Gastroesophageal sphincter (tissue), 4 donors: Measurements from ENCODE around the gene FES. TPM values are rescaled to one million over a fixed set of nuclear protein-coding genes. Genes with fewer than 3 reads are reported as not detected.
"Not testable (repeated sequence)": the region's sequence is repeated elsewhere in the genome, so short reads cannot be mapped to it uniquely, and the experiment has no call there.

Experiments
- ATAC-seq: fragments of 150-250 bp; one replicate; pipeline ENCODE4 v1.9.1; 2016; ENCODE audit warnings: mild to moderate bottlenecking, moderate library complexity
- H3K27ac ChIP-seq, 4 donors: fragments of 200-600 bp; sonication (generic) in 3 of 4; 1 replicate in 3 of 4; 2 replicates in 1 of 4; pipeline ENCODE4 v1.5.1; 2016 to 2019
- H3K27me3 ChIP-seq: fragments of 200-600 bp; sonication (generic); one replicate; pipeline ENCODE4 v1.5.1; 2019
- H3K36me3 ChIP-seq, 2 donors: fragments of 200-600 bp; sonication (generic); one replicate each; pipeline ENCODE4 v1.5.1; 2019; ENCODE audit warnings: control low read depth in 1 of 2
- H3K4me1 ChIP-seq, 3 donors: fragments of 200-600 bp; sonication (generic); 1 replicate in 2 of 3; 2 replicates in 1 of 3; pipeline ENCODE4 v1.5.1; 2016 to 2019; ENCODE audit warnings: control low read depth in 2 of 3
- H3K4me3 ChIP-seq, 2 donors: fragments of 200-600 bp; sonication (generic); one replicate each; pipeline ENCODE4 v1.5.1; 2019; ENCODE audit warnings: mild to moderate bottlenecking in 1 of 2, moderate library complexity in 1 of 2
- H3K9me3 ChIP-seq, 3 donors: fragments of 200-600 bp; sonication (generic); one replicate each; pipeline ENCODE4 v1.5.1; 2017 to 2019; ENCODE audit warnings: control low read depth in 2 of 3
- CTCF ChIP-seq, 4 experiments: fragments of 200-600 bp in 2 of 4; fragments of 450-650 bp in 2 of 4; sonication (generic) in 1 of 4; IDR thresholded peaks; one replicate each; pipeline ENCODE4 v1.5.1; 2017 to 2019; ENCODE audit warnings: antibody characterized with exemption in 4 of 4, mild to moderate bottlenecking in 2 of 4, moderate library complexity in 2 of 4
- EP300 ChIP-seq: sonication (generic); formaldehyde crosslinking; IDR thresholded peaks from one replicate; pipeline ENCODE4 v1.6.1; 2017; ENCODE audit warnings: antibody characterized with exemption, mild to moderate bottlenecking
- POLR2A ChIP-seq, 2 donors: fragments of 450-650 bp; IDR thresholded peaks; one replicate each; pipeline ENCODE4 v1.6.1; 2017; ENCODE audit warnings: antibody characterized with exemption in 2 of 2, mild to moderate bottlenecking in 2 of 2, moderate library complexity in 1 of 2
- POLR2AphosphoS5 ChIP-seq: sonication (generic); formaldehyde crosslinking; IDR thresholded peaks from one replicate; pipeline ENCODE4 v1.6.1; 2017; ENCODE audit warnings: antibody characterized with exemption
- WGBS, 2 donors: methylation state at CpG; one replicate each; pipeline ENCODE4 v1.1.5; 2018; ENCODE audit warnings: low coverage in 1 of 2; 5-methylcytosine and 5-hydroxymethylcytosine counted together
- total RNA-seq, 4 donors: library from RNA; depleted of rRNA; stranded (reverse); fragments of >200 nt; gene quantifications; one replicate each; pipeline ENCODE4 v1.1.0, GENCODE V29; 2016

Gene FES
- total RNA-seq, 4 donors from 2014 or later: 40.1 to 70.4 (median 43.5) TPM

GRCh38 chr15:90844696-90845095, 39.6 kb upstream of the FES start:
- H3K4me3 ChIP-seq: no peak overlapping the region
- 61 to 94% methylated on average over 3 to 5 of the region's 5 CpGs for WGBS, 2 donors
- no peak overlapping the region for H3K27ac ChIP-seq
- peaks cover 4% of the 10 kb centered on the region for H3K27me3 ChIP-seq
- TF ChIP-seq POLR2A (IDR thresholded peaks at IDR 0.05) (no peak), EP300 (no peak), CTCF (IDR thresholded peaks at IDR 0.05) (no peak), POLR2AphosphoS5 (no peak)
- ATAC-seq: no peak
- H3K9me3 ChIP-seq: no peaks in the 10 kb centered on the region
- H3K36me3 ChIP-seq: no peaks in the 10 kb centered on the region
- no peaks in the 10 kb centered on the region for H3K4me1 ChIP-seq

GRCh38 chr15:90845201-90845949, 38.9 kb upstream of the FES start:
- ATAC-seq: peak; percentile 28
- H3K4me3 ChIP-seq: no peak overlapping the region
- no peaks in the 10 kb centered on the region for H3K9me3 ChIP-seq
- TF ChIP-seq EP300 (no peak), POLR2A (IDR thresholded peaks at IDR 0.05) (no peak), POLR2AphosphoS5 (no peak), CTCF (IDR thresholded peaks at IDR 0.05) (no peak)
- H3K27me3 ChIP-seq: peaks cover 4% of the 10 kb centered on the region
- H3K36me3 ChIP-seq: no peaks in the 10 kb centered on the region
- WGBS, 2 donors: 94 to 100% methylated on average over 2 of the region's 9 CpGs
- H3K27ac ChIP-seq: no peak overlapping the region
- no peaks in the 10 kb centered on the region for H3K4me1 ChIP-seq

- not testable (repeated sequence) for H3K9me3 ChIP-seq, H3K27me3 ChIP-seq, H3K27ac ChIP-seq, H3K36me3 ChIP-seq, H3K4me1 ChIP-seq, H3K4me3 ChIP-seq, ATAC-seq
- WGBS, 2 donors: 100% methylated on average over 1 of the region's 1 CpG
These were observed 34.9 kb upstream of the FES start for GRCh38 chr15:90849424-90849823.

GRCh38 chr15:90851114-90851513, 33.2 kb upstream of the FES start:
- no peak for ATAC-seq
- Histone ChIP-seq H3K27me3 (peaks cover 4% of the 10 kb centered on the region), H3K36me3 (no peaks in the 10 kb centered on the region), H3K4me1 (no peaks in the 10 kb centered on the region), H3K9me3 (no peaks in the 10 kb centered on the region), H3K27ac (no peak overlapping the region), H3K4me3 (no peak overlapping the region)
- TF ChIP-seq POLR2A (IDR thresholded peaks at IDR 0.05) (no peak), CTCF (IDR thresholded peaks at IDR 0.05) (no peak), EP300 (no peak), POLR2AphosphoS5 (no peak)
- 75 to 80% methylated on average over 1 to 4 of the region's 6 CpGs for WGBS, 2 donors

- 70 to 71% methylated on average over 3 to 5 of the region's 5 CpGs for WGBS, 2 donors
- ATAC-seq: no peak
- Histone ChIP-seq H3K4me1 (no peaks in the 10 kb centered on the region), H3K4me3 (no peak overlapping the region), H3K9me3 (no peaks in the 10 kb centered on the region), H3K36me3 (no peaks in the 10 kb centered on the region), H3K27me3 (peaks cover 4% of the 10 kb centered on the region), H3K27ac (no peak overlapping the region)
- TF ChIP-seq EP300 (no peak), CTCF (IDR thresholded peaks at IDR 0.05) (no peak), POLR2AphosphoS5 (no peak), POLR2A (IDR thresholded peaks at IDR 0.05) (no peak)
These were observed 32.4 kb upstream of the FES start for GRCh38 chr15:90851940-90852339.
